Dermis lymphatic vessel endothelial cell (primary cell): ENCODE results near the gene SYT11. TPM values are rescaled to one million over a fixed set of nuclear protein-coding genes. Genes with fewer than 3 reads are reported as not detected.

ENCODE experiments used
- total RNA-seq: library from RNA; depleted of rRNA; stranded (reverse); fragments of >200 nt; gene quantifications from 2 replicates; pipeline ENCODE4 v1.2.1, GENCODE V29; 2014

SYT11 gene, protein sequence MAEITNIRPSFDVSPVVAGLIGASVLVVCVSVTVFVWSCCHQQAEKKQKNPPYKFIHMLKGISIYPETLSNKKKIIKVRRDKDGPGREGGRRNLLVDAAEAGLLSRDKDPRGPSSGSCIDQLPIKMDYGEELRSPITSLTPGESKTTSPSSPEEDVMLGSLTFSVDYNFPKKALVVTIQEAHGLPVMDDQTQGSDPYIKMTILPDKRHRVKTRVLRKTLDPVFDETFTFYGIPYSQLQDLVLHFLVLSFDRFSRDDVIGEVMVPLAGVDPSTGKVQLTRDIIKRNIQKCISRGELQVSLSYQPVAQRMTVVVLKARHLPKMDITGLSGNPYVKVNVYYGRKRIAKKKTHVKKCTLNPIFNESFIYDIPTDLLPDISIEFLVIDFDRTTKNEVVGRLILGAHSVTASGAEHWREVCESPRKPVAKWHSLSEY
- total RNA-seq: 12.8 and 15.4 TPM in 2 replicates

GRCh38 chr1:155859234-155859829 is at the start of gene SYT11:
TSS of gene SYT11 (plus strand) at chr1:155859567. CDS start at chr1:155859762, 195 bp downstream.

DNA sequence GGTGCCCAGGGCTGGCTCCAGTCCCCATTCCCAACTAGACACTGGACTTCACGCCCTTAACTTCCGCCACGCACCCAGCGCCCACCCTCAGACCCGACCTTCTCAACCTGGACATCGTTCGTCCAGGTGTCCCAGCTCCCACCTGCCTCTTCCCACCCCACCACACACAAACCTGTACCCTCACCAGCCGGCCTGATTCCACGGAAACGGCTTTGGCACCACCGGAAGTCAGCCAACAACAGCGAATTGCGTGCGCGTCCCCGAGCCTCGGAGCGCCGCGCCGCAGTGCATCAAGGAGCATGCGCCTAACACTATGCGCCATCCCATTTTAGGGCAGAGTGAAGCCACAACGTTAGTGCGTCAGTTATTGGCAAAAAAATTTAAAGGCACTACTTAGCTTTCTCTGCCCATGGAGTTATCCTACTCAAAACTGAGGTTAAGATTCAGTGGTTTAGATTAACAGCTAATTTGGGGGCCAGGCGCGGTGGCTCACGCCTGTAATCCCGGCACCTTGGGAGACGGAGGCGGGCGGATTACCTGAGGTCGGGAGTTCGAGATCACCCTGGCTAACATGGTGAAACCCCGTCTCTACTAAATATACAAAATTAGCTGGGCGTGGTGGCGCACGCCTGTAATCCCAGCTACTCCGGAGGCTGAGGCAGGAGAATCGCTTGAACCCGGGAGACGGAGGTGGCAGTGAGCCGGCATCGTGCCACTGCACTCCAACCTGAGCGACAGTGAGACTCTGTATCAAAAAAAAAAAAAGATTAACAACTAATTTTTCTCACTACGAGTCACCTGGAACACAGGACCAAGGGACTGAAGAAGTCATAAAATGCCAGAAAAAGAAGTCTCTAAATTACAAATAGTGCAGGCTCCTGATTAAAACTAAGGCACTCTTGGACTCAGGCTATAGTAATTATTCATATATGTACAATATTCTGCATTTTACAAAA is 2.1 kb upstream of the SYT11 start, which contains the start of gene GON4L:
Gene GON4L, minus strand, starts transcription at position 240 of the 956 bp plus-strand sequence. CDS start 3,434 bp downstream, outside the sequence.

GRCh38 chr1:155911156-155912055 is 52.0 kb downstream of the SYT11 start, which contains the start of gene RIT1:
TSS of gene RIT1 (minus strand) at chr1:155911349. CDS start at chr1:155910761, 588 bp downstream.

GRCh38 chr1:155934097-155934935 is 74.9 kb downstream of the SYT11 start, which contains the start of gene KHDC4:
TSS of gene KHDC4 (minus strand) at chr1:155934413. CDS start at chr1:155934373, 40 bp downstream.

Other genes starting within 250 kb of the SYT11 start
- gene MSTO1, start 249.3 kb upstream of the SYT11 start, total RNA-seq: 13.7 and 13.8 TPM in 2 replicates
- 49.5 and 51.7 TPM in 2 replicates for gene YY1AP1, start 170.8 kb upstream of the SYT11 start, total RNA-seq
- 33.1 and 39.4 TPM in 2 replicates for gene DAP3, start 170.5 kb upstream of the SYT11 start, total RNA-seq
- 23.3 and 28.0 TPM in 2 replicates for gene GON4L, start 2.4 kb upstream of the SYT11 start, total RNA-seq
- gene RIT1, start 51.8 kb downstream of the SYT11 start, total RNA-seq: 42.5 and 46.3 TPM in 2 replicates
- gene KHDC4, start 74.8 kb downstream of the SYT11 start, total RNA-seq: 14.7 and 21.4 TPM in 2 replicates
- gene RXFP4, start 82.1 kb downstream of the SYT11 start, total RNA-seq: under 0.01 TPM in 1 of 2 replicates, not detected in the other
- gene ARHGEF2, start 119.0 kb downstream of the SYT11 start, total RNA-seq: 51.3 and 70.6 TPM in 2 replicates
- gene SSR2, start 161.4 kb downstream of the SYT11 start, total RNA-seq: 351 and 443 TPM in 2 replicates
- 10.5 and 13.6 TPM in 2 replicates for gene UBQLN4, start 194.2 kb downstream of the SYT11 start, total RNA-seq
- 79.8 and 102 TPM in 2 replicates for gene LAMTOR2, start 195.2 kb downstream of the SYT11 start, total RNA-seq
- gene RAB25, start 201.6 kb downstream of the SYT11 start, total RNA-seq: not detected in 2 replicates
- gene MEX3A, start 222.9 kb downstream of the SYT11 start, total RNA-seq: 2.9 and 4.8 TPM in 2 replicates